Lung (tissue), 12 donors: Measurements from ENCODE around the gene KHDC1L. TPM values are rescaled to one million over a fixed set of nuclear protein-coding genes. Genes with fewer than 3 reads are reported as not detected.
"Not testable (repeated sequence)": the region's sequence is repeated elsewhere in the genome, so short reads cannot be mapped to it uniquely, and the experiment has no call there.

Experiments
- ATAC-seq: fragments of 200-7000 bp; cut with Tn5 transposase; one replicate; pipeline ENCODE4 v1.9.1; 2020; ENCODE audit warnings: moderate number of reproducible peaks; ENCODE audit not compliant: insufficient read depth, low FRiP score
- DNase-seq, 3 donors: peaks; one replicate each; pipeline ENCODE4 v3.0.0-alpha.2; 2013 to 2017
- H3K27ac ChIP-seq, 2 donors: one replicate each; pipeline ENCODE4 v1.5.1; 2013; ENCODE audit warnings: mild to moderate bottlenecking in 2 of 2, moderate library complexity in 2 of 2, control low read depth in 1 of 2, inconsistent platforms in 1 of 2, low read depth in 1 of 2, low read length in 1 of 2
- H3K27me3 ChIP-seq, 3 donors: one replicate each; pipeline ENCODE4 v1.5.1; 2013; ENCODE audit warnings: low read length in 2 of 3; ENCODE audit not compliant: control insufficient read depth in 3 of 3, insufficient read depth in 3 of 3
- H3K36me3 ChIP-seq, 4 donors: one replicate each; pipeline ENCODE4 v1.5.1; 2013; ENCODE audit warnings: low read length in 4 of 4, mild to moderate bottlenecking in 1 of 4, moderate library complexity in 1 of 4; ENCODE audit not compliant: control insufficient read depth in 4 of 4, insufficient read depth in 4 of 4
- H3K4me1 ChIP-seq, 5 donors: one replicate each; pipeline ENCODE4 v1.5.1; 2013; ENCODE audit warnings: low read length in 5 of 5, mild to moderate bottlenecking in 2 of 5, moderate library complexity in 1 of 5; ENCODE audit not compliant: control insufficient read depth in 5 of 5, insufficient read depth in 5 of 5
- H3K4me3 ChIP-seq: one replicate; pipeline ENCODE4 v1.5.1; 2013; ENCODE audit warnings: mild to moderate bottlenecking, control low read depth, moderate library complexity
- H3K9ac ChIP-seq, 2 donors: one replicate each; pipeline ENCODE4 v1.5.1; 2013; ENCODE audit warnings: low read length in 2 of 2, control low read depth in 1 of 2; ENCODE audit not compliant: insufficient read depth in 1 of 2
- H3K9me3 ChIP-seq, 4 donors: one replicate each; pipeline ENCODE4 v1.5.1; 2013; ENCODE audit warnings: low read length in 3 of 4, mild to moderate bottlenecking in 1 of 4, moderate library complexity in 1 of 4; ENCODE audit not compliant: control insufficient read depth in 4 of 4, insufficient read depth in 3 of 4
- CTCF ChIP-seq: IDR thresholded peaks from 2 replicates; pipeline ENCODE4 v1.5.1; 2012; ENCODE audit warnings: mild to moderate bottlenecking; ENCODE audit errors: control extremely low read depth, extremely low read depth
- WGBS, 2 donors: extraction: QIAGEN DNeasy Blood & Tissue Kit; methylation state at CpG; one replicate each; pipeline ENCODE4 v1.1.7; 2013; 5-methylcytosine and 5-hydroxymethylcytosine counted together
- polyA plus RNA-seq, 2 donors: library from polyadenylated mRNA; stranded (reverse); fragments of 200-250 nt; gene quantifications; one replicate each; pipeline ENCODE4 v1.2.1, GENCODE V29; 2013
- total RNA-seq, 2 donors: library from RNA; depleted of rRNA in 1 of 2; stranded (reverse); fragments of >200 nt in 1 of 2; gene quantifications; one replicate each; pipeline ENCODE4 v1.2.1, GENCODE V29; 2014 to 2021
- donor health status: control.
- donor health status: control.
- donor health status: Bipolar disorder and iron deficiency.
- donor health status: healthy.
- donor health status: DM: yes; HTN: yes; CAD: no.

The KHDC1L gene
- total and polyA plus RNA-seq, 4 donors, result 0.31 TPM; not detected in 3

GRCh38 chr6:73200735-73201134 is 24.6 kb downstream of the KHDC1L start:
- no peaks in the 10 kb centered on the region for H3K4me1 ChIP-seq

GRCh38 chr6:73200247-73200646 is 25.0 kb downstream of the KHDC1L start:
- no peak overlapping the region for H3K9ac ChIP-seq
- no peaks in the 10 kb centered on the region for H3K27me3 ChIP-seq
- H3K4me1 ChIP-seq, result no peaks in the 10 kb centered on the region
- H3K27ac ChIP-seq, result no peak overlapping the region
- H3K4me3 ChIP-seq, result no peak overlapping the region
- no peaks in the 10 kb centered on the region for H3K9me3 ChIP-seq
- TF ChIP-seq CTCF, result no peak
- DNase-seq (no peak), ATAC-seq (no peak)
- WGBS, 2 donors, result 86 to 93% methylated on average over 3 of the region's 3 CpGs
- no peaks in the 10 kb centered on the region for H3K36me3 ChIP-seq

More at GRCh38 chr6:73200735-73201134, 24.6 kb downstream of the KHDC1L start:
- Histone ChIP-seq H3K9me3 (no peaks in the 10 kb centered on the region), H3K36me3 (no peaks in the 10 kb centered on the region), H3K27ac (no peak overlapping the region), H3K4me3 (no peak overlapping the region), H3K9ac (no peak overlapping the region), H3K27me3 (no peaks in the 10 kb centered on the region)
- DNase-seq (no peak), ATAC-seq (no peak)
- no peak for TF ChIP-seq CTCF
- 73 to 78% methylated on average over 4 of the region's 4 CpGs for WGBS, 2 donors

GRCh38 chr6:73194744-73195143 is 30.6 kb downstream of the KHDC1L start:
- Histone ChIP-seq H3K9ac (no peak overlapping the region), H3K9me3 (no peaks in the 10 kb centered on the region), H3K36me3 (no peaks in the 10 kb centered on the region), H3K4me3 (no peak overlapping the region), H3K27ac (no peak overlapping the region), H3K27me3 (no peaks in the 10 kb centered on the region), H3K4me1 (no peaks in the 10 kb centered on the region)
- ATAC-seq (no peak), DNase-seq (no peak)
- TF ChIP-seq CTCF, result no peak
- WGBS, 2 donors, result 87 to 91% methylated on average over 7 of the region's 7 CpGs

GRCh38 chr6:73193302-73193701 is 32.0 kb downstream of the KHDC1L start:
- 93 to 94% methylated on average over 4 of the region's 4 CpGs for WGBS, 2 donors
- not testable (repeated sequence) for H3K9me3 ChIP-seq, H3K27ac ChIP-seq, H3K36me3 ChIP-seq, H3K4me1 ChIP-seq, H3K27me3 ChIP-seq, DNase-seq, H3K9ac ChIP-seq, ATAC-seq, H3K4me3 ChIP-seq
